Ovary (tissue), 3 donors: ENCODE results near the gene STK33.

Experiments
- CTCF ChIP-seq, 3 donors: fragments of 450-650 bp in 2 of 3; fragments of 200-600 bp in 1 of 3; IDR thresholded peaks; one replicate each; pipeline versions ENCODE4 v1.5.1 to v1.8.0; 2016 to 2022; ENCODE audit warnings: antibody characterized with exemption in 3 of 3, mild to moderate bottlenecking in 1 of 3
- POLR2A ChIP-seq: fragments of 450-650 bp; IDR thresholded peaks from one replicate; pipeline ENCODE4 v1.6.1; 2017; ENCODE audit warnings: antibody characterized with exemption, mild to moderate bottlenecking, moderate library complexity
- donor health status: DM: no; HTN: no; CAD: no.

DNA sequence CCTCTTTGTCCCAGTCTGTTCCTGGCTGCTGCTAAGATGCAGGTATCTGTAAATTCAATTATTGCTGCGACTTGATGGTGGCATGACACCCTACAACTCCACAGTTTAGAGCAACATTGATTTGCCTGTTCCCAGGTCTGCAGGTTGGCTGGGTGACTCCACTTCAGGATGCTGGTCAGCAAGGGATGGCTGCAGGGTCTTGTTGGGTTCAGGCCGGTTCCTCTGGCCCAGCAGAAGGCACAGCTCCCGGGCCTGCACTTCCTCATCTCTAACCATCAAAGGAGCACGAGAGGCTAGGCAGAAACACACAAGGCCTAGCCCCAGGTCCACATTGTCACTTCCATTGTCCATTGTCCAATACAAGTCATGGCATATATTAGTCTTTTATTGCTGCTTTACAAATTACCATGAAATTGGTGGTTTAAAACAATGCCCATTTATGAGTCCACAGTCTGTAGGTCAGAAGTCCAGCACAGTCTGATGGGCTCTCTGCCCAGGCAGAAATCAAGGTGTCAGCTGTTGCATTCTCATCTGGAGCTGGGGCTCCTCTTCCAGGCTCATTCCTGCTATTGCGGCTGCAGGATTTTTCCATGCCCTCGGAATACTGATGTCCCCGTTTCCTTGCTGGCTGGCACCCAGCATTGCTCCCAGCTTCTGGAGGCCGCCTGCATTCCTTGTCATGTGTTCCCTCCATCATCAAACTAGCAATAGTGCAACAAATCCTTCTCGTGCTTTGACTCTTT lies 233.8 kb downstream of the STK33 start:
- no peak for TF ChIP-seq CTCF (IDR thresholded peaks at IDR 0.05)
- TF ChIP-seq POLR2A = no peak
